ENCODE results near the gene CTDSPL2. TPM values are rescaled to one million over a fixed set of nuclear protein-coding genes. Genes with fewer than 3 reads are reported as not detected.

Gene CTDSPL2
- total RNA-seq, 1 donor from 2014 or later = 41.6 TPM

- H3K36me3 ChIP-seq (ENCODE audit: control insufficient read depth, insufficient read depth, low read length) = peaks cover 1% of the 10 kb centered on the region
- DNase-seq (ENCODE audit: low read depth) = no peak
- no peaks in the 10 kb centered on the region for H3K27me3 ChIP-seq (ENCODE audit: control insufficient read depth, insufficient read depth, low read length)
- TF ChIP-seq CTCF (IDR thresholded peaks at IDR 0.05; ENCODE audit: insufficient read depth, low read length, poor library complexity, severe bottlenecking) = no peak
- no peak overlapping the region for H3K4me3 ChIP-seq (ENCODE audit: low read depth, low read length)
Measured at GRCh38 chr15:44490622-44491021, 63.2 kb downstream of the CTDSPL2 start.

- TF ChIP-seq CTCF (IDR thresholded peaks at IDR 0.05; ENCODE audit: insufficient read depth, low read length, poor library complexity, severe bottlenecking) = no peak
- Histone ChIP-seq H3K36me3 (ENCODE audit: control insufficient read depth, insufficient read depth, low read length) (peaks cover 1% of the 10 kb centered on the region), H3K27me3 (ENCODE audit: control insufficient read depth, insufficient read depth, low read length) (no peaks in the 10 kb centered on the region), H3K4me3 (ENCODE audit: low read depth, low read length) (no peak overlapping the region)
- no peak for DNase-seq (ENCODE audit: low read depth)
Measured at GRCh38 chr15:44492040-44492439, 64.6 kb downstream of the CTDSPL2 start.

- TF ChIP-seq CTCF (IDR thresholded peaks at IDR 0.05; ENCODE audit: insufficient read depth, low read length, poor library complexity, severe bottlenecking) = no peak
- no peak for DNase-seq (ENCODE audit: low read depth)
- no peak overlapping the region for H3K4me3 ChIP-seq (ENCODE audit: low read depth, low read length)
- H3K36me3 ChIP-seq (ENCODE audit: control insufficient read depth, insufficient read depth, low read length) = peaks cover 1% of the 10 kb centered on the region
- H3K27me3 ChIP-seq (ENCODE audit: control insufficient read depth, insufficient read depth, low read length) = no peaks in the 10 kb centered on the region
Measured at GRCh38 chr15:44492672-44493071, 65.2 kb downstream of the CTDSPL2 start.

- no peak for DNase-seq (ENCODE audit: low read depth)
- TF ChIP-seq CTCF (IDR thresholded peaks at IDR 0.05; ENCODE audit: insufficient read depth, low read length, poor library complexity, severe bottlenecking) = no peak
- H3K36me3 ChIP-seq (ENCODE audit: control insufficient read depth, insufficient read depth, low read length) = peaks cover 1% of the 10 kb centered on the region
- no peaks in the 10 kb centered on the region for H3K27me3 ChIP-seq (ENCODE audit: control insufficient read depth, insufficient read depth, low read length)
- no peak overlapping the region for H3K4me3 ChIP-seq (ENCODE audit: low read depth, low read length)
Measured at GRCh38 chr15:44495562-44495961, 68.1 kb downstream of the CTDSPL2 start.

- no peaks in the 10 kb centered on the region for H3K27me3 ChIP-seq (ENCODE audit: control insufficient read depth, insufficient read depth, low read length)
- H3K4me3 ChIP-seq (ENCODE audit: low read depth, low read length) = no peak overlapping the region
- no peak for TF ChIP-seq CTCF (IDR thresholded peaks at IDR 0.05; ENCODE audit: insufficient read depth, low read length, poor library complexity, severe bottlenecking)
- DNase-seq (ENCODE audit: low read depth) = no peak
- no peaks in the 10 kb centered on the region for H3K36me3 ChIP-seq (ENCODE audit: control insufficient read depth, insufficient read depth, low read length)
Measured at GRCh38 chr15:44500555-44500954, 73.1 kb downstream of the CTDSPL2 start.

GRCh38 chr15:44501768-44502366 is 74.4 kb downstream of the CTDSPL2 start:
- H3K4me3 ChIP-seq (ENCODE audit: low read depth, low read length) = no peak overlapping the region
- no peaks in the 10 kb centered on the region for H3K27me3 ChIP-seq (ENCODE audit: control insufficient read depth, insufficient read depth, low read length)
- TF ChIP-seq CTCF (IDR thresholded peaks at IDR 0.05; ENCODE audit: insufficient read depth, low read length, poor library complexity, severe bottlenecking) = peak; percentile 62
- no peaks in the 10 kb centered on the region for H3K36me3 ChIP-seq (ENCODE audit: control insufficient read depth, insufficient read depth, low read length)
- DNase-seq (ENCODE audit: low read depth) = no peak

All from kidney epithelial cell (primary cell).